HG03575 (cell line): ENCODE results near the gene ASAP2.

Experiments
- ATAC-seq: cut with Tn5 transposase; IDR thresholded peaks from one replicate; pipeline ENCODE4 v1.9.1; 2021; ENCODE audit not compliant: unreplicated experiment, insufficient number of reproducible peaks, low FRiP score; ENCODE audit errors: extremely low read depth

ASAP2 gene

DNA sequence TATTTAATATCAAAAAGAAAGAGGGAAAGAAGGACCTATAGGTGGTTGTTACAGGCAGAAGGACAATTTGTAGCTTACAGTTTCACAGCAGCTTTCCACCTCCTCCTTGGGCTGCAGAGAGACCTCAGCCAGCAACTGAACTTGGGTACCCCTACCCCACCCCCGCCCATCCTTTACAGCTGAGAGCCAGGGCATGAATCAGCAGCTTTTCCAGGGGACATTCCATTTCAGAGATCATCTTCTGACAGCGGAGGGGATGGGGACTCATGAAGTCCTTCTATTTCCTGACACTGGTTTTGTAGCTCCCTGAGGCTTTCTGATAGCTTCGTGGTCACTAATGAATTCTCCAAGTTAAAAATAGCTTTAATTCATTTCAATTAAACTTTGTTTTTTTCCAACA, 120.4 kb downstream of the ASAP2 start:
- no peak for ATAC-seq

DNA sequence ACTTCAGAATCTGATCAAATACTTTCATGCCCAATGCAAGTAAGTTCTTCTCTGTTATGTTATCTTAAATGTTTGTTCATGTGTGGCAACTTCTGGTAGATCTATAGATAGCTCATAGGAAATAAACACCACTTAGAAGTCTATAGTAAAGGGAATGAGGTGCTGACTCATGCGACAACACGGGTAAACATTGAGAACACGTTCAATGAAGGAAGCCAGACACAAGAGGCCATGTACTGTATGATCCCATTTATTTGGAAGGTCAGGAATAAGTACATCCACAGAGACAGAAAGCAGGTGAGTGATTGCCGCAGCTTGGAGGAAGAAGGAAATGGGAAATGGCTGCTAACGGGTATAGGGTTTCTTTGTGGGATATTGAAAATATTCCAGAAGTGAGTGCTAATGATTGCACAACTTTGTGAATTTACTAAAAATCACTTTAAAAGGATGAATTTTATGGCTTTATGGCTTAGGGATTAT, 121.3 kb downstream of the ASAP2 start:
- no peak for ATAC-seq

DNA sequence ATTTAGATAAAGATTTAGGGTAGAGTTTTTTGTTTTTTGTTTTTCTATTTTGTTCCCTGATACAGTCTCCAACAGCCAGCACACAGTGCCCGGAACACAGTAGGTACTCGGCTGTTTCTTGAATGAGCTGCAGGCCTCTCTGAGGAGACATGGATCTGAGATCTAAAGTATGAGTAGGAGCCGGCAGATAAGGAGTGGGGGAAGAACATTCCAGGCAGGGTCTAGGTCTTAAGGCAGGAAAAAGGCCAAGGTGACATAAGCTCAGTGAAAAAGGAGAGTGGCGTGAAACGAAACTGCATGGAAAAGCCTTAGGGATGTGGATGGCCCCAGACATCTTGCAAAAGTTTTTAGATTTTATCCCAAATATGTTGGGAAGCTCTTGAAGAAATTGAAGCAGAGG, 122.3 kb downstream of the ASAP2 start:
- no peak for ATAC-seq

GRCh38 chr2:9329497-9329896, 122.9 kb downstream of the ASAP2 start:
- no peak for ATAC-seq

DNA sequence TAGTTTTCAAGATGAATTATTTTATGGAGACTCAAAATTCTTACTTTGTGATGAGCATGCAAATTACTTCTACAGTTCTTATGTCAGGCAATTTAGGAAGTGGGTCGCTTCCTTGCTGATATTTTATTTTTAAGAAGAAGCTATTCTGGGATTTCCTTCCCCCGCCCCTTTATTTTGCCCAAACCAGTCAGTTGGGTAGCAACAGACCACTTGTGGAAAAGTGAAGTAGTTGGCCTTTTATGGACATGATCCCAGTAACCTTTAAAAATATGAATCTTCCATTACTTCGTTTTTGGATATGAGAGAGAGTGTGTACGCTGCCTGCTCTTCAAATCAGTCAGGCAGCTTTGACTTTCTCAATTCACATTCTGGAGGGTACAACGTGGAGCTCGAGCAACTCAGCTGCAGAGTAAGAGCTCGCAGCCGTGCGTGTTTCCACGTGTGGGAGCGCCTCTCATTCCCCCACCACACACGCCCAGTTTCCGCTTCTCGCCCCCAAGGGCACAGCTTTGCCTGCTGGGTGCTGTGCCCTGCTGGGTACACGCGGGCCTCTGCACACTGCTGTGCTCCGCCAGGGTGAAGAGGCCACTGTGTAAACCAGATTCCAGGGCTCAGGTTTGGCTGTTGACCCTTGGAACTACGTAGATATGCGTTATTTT, 124.1 kb downstream of the ASAP2 start:
- no peak for ATAC-seq

DNA sequence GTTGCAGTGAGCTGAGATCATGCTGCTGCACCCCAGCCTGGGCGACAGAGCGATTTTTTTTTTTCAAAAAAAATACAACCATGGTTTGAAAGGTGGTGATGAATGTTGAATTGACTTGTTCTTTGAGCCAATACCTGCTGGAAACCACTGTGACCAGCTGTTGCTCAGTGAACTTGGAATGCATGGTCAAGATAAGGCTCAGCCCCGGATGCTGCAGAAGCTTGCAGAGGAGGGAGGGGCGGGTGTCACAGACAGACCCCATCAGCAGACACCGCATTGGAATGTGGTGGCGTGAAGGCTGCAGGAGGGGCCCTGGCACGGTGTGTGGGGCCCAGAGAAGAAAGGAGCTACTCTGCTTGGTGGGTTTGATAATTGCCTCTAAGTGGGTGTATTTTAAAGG, 125.1 kb downstream of the ASAP2 start:
- ATAC-seq = no peak

GRCh38 chr2:9332136-9332852, 125.7 kb downstream of the ASAP2 start:
- ATAC-seq = no peak

GRCh38 chr2:9332853-9333245, 126.2 kb downstream of the ASAP2 start:
- ATAC-seq = no peak

DNA sequence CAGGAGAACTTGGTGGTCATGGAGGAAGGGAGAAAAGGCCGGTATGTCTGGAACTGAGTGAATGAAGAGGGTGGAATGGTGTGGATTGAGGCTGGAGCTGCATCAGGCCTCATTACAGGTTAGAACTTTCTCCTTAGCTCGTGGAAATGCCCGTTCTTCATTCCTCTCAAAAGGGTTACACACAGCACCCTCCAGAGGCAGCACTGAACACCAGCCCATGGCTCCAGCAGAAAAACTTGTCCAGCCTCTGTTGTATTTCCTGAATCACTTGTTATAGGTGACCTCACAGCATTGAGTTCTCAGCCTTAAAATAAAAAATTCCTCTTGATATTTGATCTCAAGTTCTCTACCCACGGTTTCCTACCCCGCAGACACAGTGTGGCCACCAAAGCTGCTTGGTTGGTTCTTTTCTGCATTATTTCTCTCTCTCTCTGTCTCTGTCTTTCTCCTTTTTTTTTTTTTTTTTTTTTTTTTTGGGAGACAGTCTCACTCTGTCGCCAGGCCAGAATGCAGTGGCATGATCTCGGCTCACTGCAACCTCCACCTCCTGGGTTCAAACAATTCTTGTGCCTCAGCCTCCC, 127.1 kb downstream of the ASAP2 start:
- ATAC-seq = no peak

GRCh38 chr2:9334761-9335160, 128.1 kb downstream of the ASAP2 start:
- ATAC-seq = no peak

- no peak for ATAC-seq
Measured at GRCh38 chr2:9335322-9335832, 128.8 kb downstream of the ASAP2 start.

DNA sequence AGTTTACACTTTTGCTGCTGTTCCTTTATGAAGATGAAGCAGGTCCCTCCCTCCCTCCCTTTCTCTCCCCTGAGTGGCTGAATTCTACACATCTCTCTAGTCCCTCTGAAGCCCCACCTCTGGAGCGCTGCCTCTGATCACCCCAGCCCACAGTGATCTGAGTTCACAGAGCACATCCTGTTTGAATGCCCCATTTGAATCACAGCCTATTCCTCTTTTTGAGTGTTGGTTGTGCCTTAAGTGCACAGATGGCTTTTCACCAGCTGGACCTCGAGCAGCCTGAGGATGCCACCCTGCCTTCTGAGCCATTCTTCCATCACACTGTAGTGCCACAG, 129.6 kb downstream of the ASAP2 start:
- ATAC-seq = no peak

- no peak for ATAC-seq
Measured at GRCh38 chr2:9336576-9337314, 130.1 kb downstream of the ASAP2 start.

- ATAC-seq = no peak
Measured at GRCh38 chr2:9337901-9338300, 131.3 kb downstream of the ASAP2 start.

GRCh38 chr2:9341337-9341887, 134.8 kb downstream of the ASAP2 start:
- no peak for ATAC-seq

DNA sequence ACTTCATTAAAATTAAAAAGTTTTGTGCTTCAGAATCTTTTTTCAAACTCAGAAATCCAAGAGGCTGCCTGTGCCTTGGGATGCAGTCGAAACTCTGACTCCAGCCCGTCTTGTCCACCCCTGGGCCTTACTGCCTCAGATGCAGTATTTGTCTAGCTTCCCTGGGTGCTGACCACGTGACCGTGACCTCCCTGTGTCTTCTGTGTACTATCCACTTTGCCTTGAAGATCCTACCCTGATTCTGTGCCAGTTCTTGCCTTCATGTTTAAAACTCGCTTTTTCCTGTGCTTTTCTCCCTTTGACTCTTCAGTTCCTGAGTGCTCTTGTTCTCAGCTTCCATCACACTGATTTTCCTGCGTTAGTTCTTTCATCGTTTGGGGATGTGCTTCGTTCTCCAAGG, 136.0 kb downstream of the ASAP2 start:
- ATAC-seq = no peak

- no peak for ATAC-seq
Measured at GRCh38 chr2:9343524-9343923, 136.9 kb downstream of the ASAP2 start.

DNA sequence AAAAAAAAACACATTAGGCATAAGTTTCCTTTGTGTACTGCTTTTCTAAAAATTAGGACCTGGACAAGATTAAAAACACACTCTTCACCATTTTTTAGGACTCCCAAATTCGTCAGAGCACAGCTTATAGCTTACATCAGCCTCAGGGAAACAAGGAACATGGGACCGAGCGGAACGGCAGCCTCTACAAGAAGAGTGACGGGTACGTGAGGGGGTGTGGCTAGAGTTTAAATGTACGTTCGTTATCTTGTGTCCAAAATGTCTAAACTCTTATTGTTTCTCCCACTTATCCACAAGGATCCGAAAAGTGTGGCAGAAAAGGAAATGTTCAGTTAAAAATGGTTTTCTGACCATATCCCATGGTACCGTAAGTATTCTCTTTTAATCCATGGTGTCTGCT, 137.8 kb downstream of the ASAP2 start:
- ATAC-seq = no peak

DNA sequence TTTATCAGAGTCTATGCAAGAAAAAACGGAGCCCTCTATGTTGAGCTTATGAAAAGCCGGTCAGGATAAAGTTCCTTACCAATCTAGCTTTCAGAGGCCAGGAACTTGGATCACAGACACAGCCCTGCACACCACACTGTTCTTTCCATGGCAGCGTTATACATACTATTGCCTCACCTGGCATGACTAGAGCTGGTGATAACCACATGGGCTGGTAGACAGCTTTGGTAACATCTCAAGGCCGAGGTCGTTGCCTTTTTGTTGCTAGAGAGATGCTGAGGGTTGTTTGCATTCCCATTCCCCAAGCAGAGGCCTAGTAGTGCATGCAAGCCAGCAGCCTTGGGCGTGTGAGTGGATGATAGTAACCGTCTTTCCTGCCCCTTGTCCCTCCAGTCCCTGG, 138.7 kb downstream of the ASAP2 start:
- no peak for ATAC-seq
